Mesenchymal stem cell (in vitro differentiated cells and primary cell): Measurements from ENCODE around the gene TNNI3K.

ENCODE experiments used
- DNase-seq: peaks from one replicate; pipeline ENCODE4 v3.0.0-alpha.2; 2013
- H2AFZ ChIP-seq: one replicate; pipeline ENCODE4 v1.6.1; 2013; ENCODE audit warnings: low read depth, mild to moderate bottlenecking, control low read depth, inconsistent platforms, low read length, moderate library complexity
- H2AK5ac ChIP-seq: 2 replicates; pipeline ENCODE4 v1.6.1; 2013; ENCODE audit warnings: low read length, moderate library complexity, mild to moderate bottlenecking, inconsistent platforms; ENCODE audit not compliant: severe bottlenecking
- H2BK120ac ChIP-seq: one replicate; pipeline ENCODE4 v1.6.1; 2013; ENCODE audit warnings: low read depth, mild to moderate bottlenecking, inconsistent platforms, low read length, moderate library complexity
- H2BK12ac ChIP-seq, 2 experiments: one replicate each; pipeline ENCODE4 v1.6.1; 2013; ENCODE audit warnings: inconsistent platforms in 2 of 2, low read length in 2 of 2, mild to moderate bottlenecking in 2 of 2, moderate library complexity in 2 of 2, control low read depth in 1 of 2
- H2BK15ac ChIP-seq: one replicate; pipeline ENCODE4 v1.6.1; 2013; ENCODE audit warnings: mild to moderate bottlenecking, low read depth, inconsistent platforms; ENCODE audit not compliant: poor library complexity, severe bottlenecking
- H2BK5ac ChIP-seq: 2 replicates; pipeline ENCODE4 v1.6.1; 2013; ENCODE audit warnings: low read depth, mild to moderate bottlenecking, low read length, control low read depth, inconsistent platforms; ENCODE audit not compliant: poor library complexity, severe bottlenecking
- H3K14ac ChIP-seq, 2 experiments: one replicate each; pipeline ENCODE4 v1.6.1; 2013; ENCODE audit warnings: inconsistent platforms in 2 of 2, low read length in 2 of 2, control low read depth in 1 of 2, mild to moderate bottlenecking in 1 of 2, moderate library complexity in 1 of 2
- H3K18ac ChIP-seq, 2 experiments: one replicate each; pipeline ENCODE4 v1.6.1; 2013; ENCODE audit warnings: inconsistent platforms in 2 of 2, low read length in 2 of 2, control low read depth in 1 of 2, low read depth in 1 of 2, mild to moderate bottlenecking in 1 of 2
- H3K23ac ChIP-seq, 2 experiments: one replicate each; pipeline ENCODE4 v1.6.1; 2013; ENCODE audit warnings: inconsistent platforms in 2 of 2, low read length in 2 of 2, mild to moderate bottlenecking in 2 of 2, moderate library complexity in 2 of 2, control low read depth in 1 of 2
- H3K27ac ChIP-seq: 2 replicates; pipeline ENCODE4 v1.5.1; 2013; ENCODE audit warnings: mild to moderate bottlenecking, moderate library complexity, low read length, control low read depth, inconsistent platforms; ENCODE audit not compliant: poor library complexity, severe bottlenecking
- H3K27me3 ChIP-seq, 2 experiments: 2 replicates each; pipeline versions ENCODE4 v1.6.1 to v1.7.0; 2013; ENCODE audit warnings: low read length in 2 of 2, mild to moderate bottlenecking in 2 of 2, moderate library complexity in 2 of 2, control low read depth in 1 of 2, inconsistent platforms in 1 of 2; ENCODE audit not compliant: control insufficient read depth in 1 of 2, insufficient read depth in 1 of 2
- H3K36me3 ChIP-seq, 2 experiments: 2 replicates each; pipeline versions ENCODE4 v1.6.1 to v1.7.0; 2013; ENCODE audit warnings: low read length in 2 of 2, control low read depth in 1 of 2, inconsistent platforms in 1 of 2, low read depth in 1 of 2, mild to moderate bottlenecking in 1 of 2; ENCODE audit not compliant: insufficient read depth in 2 of 2, control insufficient read depth in 1 of 2
- H3K4ac ChIP-seq, 2 experiments: one replicate each; pipeline ENCODE4 v1.6.1; 2013; ENCODE audit warnings: inconsistent platforms in 2 of 2, low read length in 2 of 2, mild to moderate bottlenecking in 2 of 2, moderate library complexity in 2 of 2, control low read depth in 1 of 2, low read depth in 1 of 2
- H3K4me1 ChIP-seq: 2 replicates; pipeline ENCODE4 v1.6.1; 2013; ENCODE audit warnings: low read depth, low read length, control low read depth; ENCODE audit not compliant: control insufficient read depth, insufficient read depth
- H3K4me2 ChIP-seq: 2 replicates; pipeline ENCODE4 v1.6.1; 2013; ENCODE audit warnings: low read length, mild to moderate bottlenecking, inconsistent platforms; ENCODE audit not compliant: poor library complexity, severe bottlenecking
- H3K4me3 ChIP-seq, 2 experiments: 2 replicates each; pipeline versions ENCODE4 v1.5.1 to v1.7.0; 2013; ENCODE audit warnings: low read length in 2 of 2, mild to moderate bottlenecking in 2 of 2, control low read depth in 1 of 2, low read depth in 1 of 2; ENCODE audit not compliant: insufficient read depth in 1 of 2
- H3K79me1 ChIP-seq: replicated peaks from 2 replicates; pipeline ENCODE4 v1.6.1; 2013; ENCODE audit warnings: mild to moderate bottlenecking, control low read depth, low read length, inconsistent platforms; ENCODE audit not compliant: poor library complexity, severe bottlenecking
- H3K9ac ChIP-seq: 2 replicates; pipeline ENCODE4 v1.7.0; 2013; ENCODE audit warnings: mild to moderate bottlenecking, low read length, moderate library complexity
- H3K9me3 ChIP-seq: 2 replicates; pipeline ENCODE4 v1.7.0; 2013; ENCODE audit warnings: mild to moderate bottlenecking, low read length; ENCODE audit not compliant: control insufficient read depth
- H4K8ac ChIP-seq: one replicate; pipeline ENCODE4 v1.6.1; 2013; ENCODE audit warnings: inconsistent platforms, mild to moderate bottlenecking, low read length, moderate library complexity
- H4K91ac ChIP-seq: one replicate; pipeline ENCODE4 v1.6.1; 2013; ENCODE audit warnings: mild to moderate bottlenecking, low read length, inconsistent platforms
- WGBS: methylation state at CpG from one replicate; pipeline ENCODE4 v1.1.7; 2013; ENCODE audit warnings: mixed read lengths; 5-methylcytosine and 5-hydroxymethylcytosine counted together

Gene TNNI3K

GRCh38 chr1:74286414-74286813 lies 51.2 kb downstream of the TNNI3K start:
- no peak overlapping the region for H3K4me3 ChIP-seq
- no peak overlapping the region for H3K4me2 ChIP-seq
- no peak overlapping the region for H2BK120ac ChIP-seq
- no peak overlapping the region for H4K91ac ChIP-seq
- H3K23ac ChIP-seq = no peak overlapping the region
- no peak overlapping the region for H2AK5ac ChIP-seq
- H2BK12ac ChIP-seq = no peak overlapping the region
- H2AFZ ChIP-seq = no peak overlapping the region
- no peak overlapping the region for H4K8ac ChIP-seq
- H3K27me3 ChIP-seq = no peaks in the 10 kb centered on the region
- DNase-seq = no peak
- no peak overlapping the region for H3K18ac ChIP-seq
- no peak overlapping the region for H3K4ac ChIP-seq
- H2BK5ac ChIP-seq = no peak overlapping the region
- H3K9ac ChIP-seq = no peak overlapping the region
- no peak overlapping the region for H2BK15ac ChIP-seq
- no peak overlapping the region for H3K14ac ChIP-seq
- no peaks in the 10 kb centered on the region for H3K79me1 ChIP-seq
- WGBS = 80% methylated on average over 2 of the region's 2 CpGs
- H3K27ac ChIP-seq = no peak overlapping the region
- H3K4me1 ChIP-seq = no peaks in the 10 kb centered on the region
- no peaks in the 10 kb centered on the region for H3K9me3 ChIP-seq
- H3K36me3 ChIP-seq = no peaks in the 10 kb centered on the region

GRCh38 chr1:74314438-74314837 lies 79.3 kb downstream of the TNNI3K start:
- no peak overlapping the region for H2BK12ac ChIP-seq
- no peak overlapping the region for H2BK5ac ChIP-seq
- H3K4me2 ChIP-seq = no peak overlapping the region
- H3K36me3 ChIP-seq = no peaks in the 10 kb centered on the region
- H3K27me3 ChIP-seq = no peaks in the 10 kb centered on the region
- no peak overlapping the region for H3K27ac ChIP-seq
- H2AK5ac ChIP-seq = no peak overlapping the region
- H3K14ac ChIP-seq = no peak overlapping the region
- no peak overlapping the region for H3K4me3 ChIP-seq
- no peak for DNase-seq
- no peak overlapping the region for H3K23ac ChIP-seq
- no peak overlapping the region for H3K9ac ChIP-seq
- H3K4me1 ChIP-seq = no peaks in the 10 kb centered on the region
- H4K91ac ChIP-seq = no peak overlapping the region
- H2BK15ac ChIP-seq = no peak overlapping the region
- H3K4ac ChIP-seq = no peak overlapping the region
- no peak overlapping the region for H3K18ac ChIP-seq
- H4K8ac ChIP-seq = no peak overlapping the region
- H3K79me1 ChIP-seq = no peaks in the 10 kb centered on the region
- H2BK120ac ChIP-seq = no peak overlapping the region
- no peaks in the 10 kb centered on the region for H3K9me3 ChIP-seq
- H2AFZ ChIP-seq = no peak overlapping the region

GRCh38 chr1:74316302-74316701 lies 81.1 kb downstream of the TNNI3K start:
- H2BK5ac ChIP-seq = no peak overlapping the region
- H2BK15ac ChIP-seq = no peak overlapping the region
- H3K36me3 ChIP-seq = no peaks in the 10 kb centered on the region
- no peak overlapping the region for H2AK5ac ChIP-seq
- no peaks in the 10 kb centered on the region for H3K4me1 ChIP-seq
- no peak overlapping the region for H4K91ac ChIP-seq
- no peak overlapping the region for H2BK120ac ChIP-seq
- no peak overlapping the region for H2BK12ac ChIP-seq
- no peak overlapping the region for H3K27ac ChIP-seq
- no peaks in the 10 kb centered on the region for H3K9me3 ChIP-seq
- no peak overlapping the region for H3K4me3 ChIP-seq
- H2AFZ ChIP-seq = no peak overlapping the region
- H3K14ac ChIP-seq = no peak overlapping the region
- H3K4me2 ChIP-seq = no peak overlapping the region
- H4K8ac ChIP-seq = no peak overlapping the region
- no peaks in the 10 kb centered on the region for H3K27me3 ChIP-seq
- no peak overlapping the region for H3K23ac ChIP-seq
- DNase-seq = no peak
- H3K79me1 ChIP-seq = no peaks in the 10 kb centered on the region
- H3K4ac ChIP-seq = no peak overlapping the region
- WGBS = 83% methylated on average over 2 of the region's 2 CpGs
- H3K18ac ChIP-seq = no peak overlapping the region
- no peak overlapping the region for H3K9ac ChIP-seq

GRCh38 chr1:74317663-74318062 lies 82.5 kb downstream of the TNNI3K start:
- Histone ChIP-seq H3K18ac (no peak overlapping the region), H2BK120ac (no peak overlapping the region), H3K4ac (no peak overlapping the region), H3K9me3 (no peaks in the 10 kb centered on the region), H2AFZ (no peak overlapping the region), H3K79me1 (no peaks in the 10 kb centered on the region), H3K4me3 (no peak overlapping the region), H4K8ac (no peak overlapping the region), H3K27me3 (no peaks in the 10 kb centered on the region), H3K23ac (no peak overlapping the region), H3K36me3 (no peaks in the 10 kb centered on the region), H2AK5ac (no peak overlapping the region), H4K91ac (no peak overlapping the region), H3K14ac (no peak overlapping the region), H3K4me2 (no peak overlapping the region), H2BK12ac (no peak overlapping the region), H2BK5ac (no peak overlapping the region), H3K9ac (no peak overlapping the region), H2BK15ac (no peak overlapping the region), H3K27ac (no peak overlapping the region), H3K4me1 (no peaks in the 10 kb centered on the region)
- 79% methylated on average over 3 of the region's 3 CpGs for WGBS
- DNase-seq = no peak
